CD8-positive, alpha-beta memory T cell (primary cell): ENCODE measurements around the gene SLC8A3. TPM values are rescaled to one million over a fixed set of nuclear protein-coding genes. Genes with fewer than 3 reads are reported as not detected.
A peak's percentile ranks its signal among the peaks of the same experiment; 100 is the strongest.

Experiments used
- CTCF ChIA-PET: fragments of 350-600 bp; sonication (Branson Sonifier 250); formaldehyde crosslinking; loops from one replicate; lab custom pipeline; 2021; ENCODE audit warnings: antibody characterized with exemption; lab: Charles Lee
- POLR2A ChIA-PET: fragments of 350-600 bp; sonication (Branson Sonifier 250); formaldehyde crosslinking; loops from one replicate; lab custom pipeline; 2021; ENCODE audit warnings: antibody characterized with exemption; lab: Charles Lee
- DNase-seq, 5 donors: peaks; one replicate each; pipeline versions ENCODE4 v3.0.0 to v3.0.0-alpha.2; 2020 to 2022; ENCODE audit warnings: mixed read lengths in 1 of 5
- H3K27ac ChIP-seq: one replicate; pipeline ENCODE4 v1.7.0; 2013; ENCODE audit warnings: low read depth, mild to moderate bottlenecking, low read length, moderate library complexity
- H3K27me3 ChIP-seq: 2 replicates; pipeline ENCODE4 v1.7.0; 2013; ENCODE audit warnings: low read length, mild to moderate bottlenecking; ENCODE audit not compliant: insufficient read depth, poor library complexity, severe bottlenecking
- H3K36me3 ChIP-seq: 2 replicates; pipeline ENCODE4 v1.7.0; 2013; ENCODE audit warnings: mild to moderate bottlenecking, low read length, moderate library complexity; ENCODE audit not compliant: insufficient read depth
- H3K4me1 ChIP-seq: 2 replicates; pipeline ENCODE4 v1.7.0; 2013; ENCODE audit warnings: mild to moderate bottlenecking, low read length, moderate library complexity; ENCODE audit not compliant: insufficient read depth
- H3K4me3 ChIP-seq: 2 replicates; pipeline ENCODE4 v1.7.0; 2013; ENCODE audit warnings: mild to moderate bottlenecking, low read length
- H3K9me3 ChIP-seq: 2 replicates; pipeline ENCODE4 v1.7.0; 2013; ENCODE audit warnings: mild to moderate bottlenecking, low read length
- H3K27ac Mint-ChIP-seq, 8 donors: one replicate each; pipeline ENCODE4 v1.8.0; 2020 to 2021; ENCODE audit warnings: mixed read lengths in 8 of 8, mild to moderate bottlenecking in 6 of 8, inconsistent platforms in 3 of 8, moderate library complexity in 3 of 8
- H3K27me3 Mint-ChIP-seq, 2 donors: one replicate each; pipeline ENCODE4 v1.8.0; 2020 to 2021; ENCODE audit warnings: mixed read lengths in 2 of 2, mild to moderate bottlenecking in 1 of 2, moderate library complexity in 1 of 2
- H3K36me3 Mint-ChIP-seq, 3 donors: one replicate each; pipeline ENCODE4 v1.8.0; 2020 to 2021; ENCODE audit warnings: mixed read lengths in 3 of 3, inconsistent platforms in 1 of 3, mild to moderate bottlenecking in 1 of 3
- H3K4me1 Mint-ChIP-seq, 3 donors: one replicate each; pipeline ENCODE4 v1.8.0; 2020 to 2021; ENCODE audit warnings: mixed read lengths in 3 of 3, inconsistent platforms in 1 of 3, mild to moderate bottlenecking in 1 of 3
- H3K4me3 Mint-ChIP-seq, 7 donors: one replicate each; pipeline ENCODE4 v1.8.0; 2020 to 2021; ENCODE audit warnings: mixed read lengths in 7 of 7, mild to moderate bottlenecking in 6 of 7, moderate library complexity in 4 of 7, inconsistent platforms in 2 of 7
- H3K9me3 Mint-ChIP-seq, 5 donors: one replicate each; pipeline ENCODE4 v1.8.0; 2020 to 2022; ENCODE audit warnings: mixed read lengths in 5 of 5, mild to moderate bottlenecking in 3 of 5, moderate library complexity in 2 of 5, inconsistent platforms in 1 of 5
- polyA plus RNA-seq: library from polyadenylated mRNA; unstranded; fragments of 300-500 nt; fragmentation: Illumina TruSeq; gene quantifications from one replicate; pipeline ENCODE4 v1.2.3, GENCODE V29; 2021
- total RNA-seq, 2 experiments: library from RNA; stranded (reverse); gene quantifications; one replicate each; pipeline ENCODE4 v1.2.3, GENCODE V29; 2021

SLC8A3 gene
- total and polyA plus RNA-seq, 3 experiments from 2014 or later: 0.09 TPM; not detected in 2

GRCh38 chr14:70067810-70068209 lies 120.9 kb downstream of the SLC8A3 start:
- Histone ChIP-seq H3K4me1 (no peaks in the 10 kb centered on the region), H3K27ac (no peak overlapping the region), H3K27me3 (no peaks in the 10 kb centered on the region), H3K4me3 (no peak overlapping the region), H3K9me3 (no peaks in the 10 kb centered on the region), H3K36me3 (no peaks in the 10 kb centered on the region)
- POLR2A ChIA-PET: no interaction called here
- Mint-ChIP-seq H3K36me3 (no peaks in the 10 kb centered on the region), H3K9me3 (no peaks in the 10 kb centered on the region), H3K4me1 (no peaks in the 10 kb centered on the region), H3K4me3 (no peak overlapping the region), H3K27ac (no peak overlapping the region), H3K27me3 (peaks cover 5 to 32% of the 10 kb centered on the region in 2 donors)
- no peak for DNase-seq
- CTCF ChIA-PET: no interaction called here

- no peak overlapping the region for H3K4me3 Mint-ChIP-seq
- H3K36me3 ChIP-seq: no peaks in the 10 kb centered on the region
- no peaks in the 10 kb centered on the region for H3K4me1 Mint-ChIP-seq
- no peaks in the 10 kb centered on the region for H3K4me1 ChIP-seq
- peaks cover 0 to 2% (median 0%) of the 10 kb centered on the region in 5 donors for H3K9me3 Mint-ChIP-seq
- CTCF ChIA-PET: no interaction called here
- H3K4me3 ChIP-seq: no peak overlapping the region
- H3K9me3 ChIP-seq: no peaks in the 10 kb centered on the region
- H3K36me3 Mint-ChIP-seq: no peaks in the 10 kb centered on the region
- H3K27me3 ChIP-seq: no peaks in the 10 kb centered on the region
- no peak overlapping the region for H3K27ac Mint-ChIP-seq
- H3K27ac ChIP-seq: no peak overlapping the region
- H3K27me3 Mint-ChIP-seq: peaks cover 11 to 39% of the 10 kb centered on the region in 2 donors
- POLR2A ChIA-PET: no interaction called here
- DNase-seq: no peak
Observed at GRCh38 chr14:70064136-70064865, 124.5 kb downstream of the SLC8A3 start.

GRCh38 chr14:70061108-70061507 lies 127.6 kb downstream of the SLC8A3 start:
- H3K4me1 ChIP-seq: no peaks in the 10 kb centered on the region
- H3K9me3 Mint-ChIP-seq: peaks cover 0 to 2% (median 0%) of the 10 kb centered on the region in 5 donors
- no peak overlapping the region for H3K4me3 Mint-ChIP-seq
- ChIA-PET POLR2A (no interaction called here), CTCF (no interaction called here)
- no peak overlapping the region for H3K27ac Mint-ChIP-seq
- DNase-seq: no peak
- H3K36me3 ChIP-seq: no peaks in the 10 kb centered on the region
- H3K4me1 Mint-ChIP-seq: no peaks in the 10 kb centered on the region
- H3K27me3 Mint-ChIP-seq: peaks cover 16 to 52% of the 10 kb centered on the region in 2 donors
- no peaks in the 10 kb centered on the region for H3K27me3 ChIP-seq
- H3K27ac ChIP-seq: no peak overlapping the region
- no peaks in the 10 kb centered on the region for H3K9me3 ChIP-seq
- H3K4me3 ChIP-seq: no peak overlapping the region
- no peaks in the 10 kb centered on the region for H3K36me3 Mint-ChIP-seq

GRCh38 chr14:70059545-70059944 lies 129.2 kb downstream of the SLC8A3 start:
- no peaks in the 10 kb centered on the region for H3K36me3 Mint-ChIP-seq
- Histone ChIP-seq H3K27me3 (no peaks in the 10 kb centered on the region), H3K4me1 (no peaks in the 10 kb centered on the region), H3K27ac (no peak overlapping the region), H3K9me3 (no peaks in the 10 kb centered on the region), H3K4me3 (no peak overlapping the region), H3K36me3 (no peaks in the 10 kb centered on the region)
- no peak overlapping the region for H3K27ac Mint-ChIP-seq
- peaks cover 0 to 2% (median 0%) of the 10 kb centered on the region in 5 donors for H3K9me3 Mint-ChIP-seq
- POLR2A ChIA-PET: no interaction called here
- H3K4me3 Mint-ChIP-seq: no peak overlapping the region
- DNase-seq: no peak
- CTCF ChIA-PET: no interaction called here
- no peaks in the 10 kb centered on the region for H3K4me1 Mint-ChIP-seq
- peaks cover 20 to 51% of the 10 kb centered on the region in 2 donors for H3K27me3 Mint-ChIP-seq

GRCh38 chr14:70057519-70058136 lies 131.1 kb downstream of the SLC8A3 start:
- Histone ChIP-seq H3K4me3 (no peak overlapping the region), H3K27me3 (no peaks in the 10 kb centered on the region), H3K27ac (no peak overlapping the region), H3K9me3 (no peaks in the 10 kb centered on the region), H3K4me1 (no peaks in the 10 kb centered on the region), H3K36me3 (no peaks in the 10 kb centered on the region)
- H3K27ac Mint-ChIP-seq: peak overlapping the region in 1 of 8 donors; percentile 24
- H3K4me3 Mint-ChIP-seq: no peak overlapping the region
- H3K9me3 Mint-ChIP-seq: peaks cover 0 to 2% (median 0%) of the 10 kb centered on the region in 5 donors
- peaks cover 17 to 40% of the 10 kb centered on the region in 2 donors for H3K27me3 Mint-ChIP-seq
- POLR2A ChIA-PET: no interaction called here
- CTCF ChIA-PET: no interaction called here
- H3K36me3 Mint-ChIP-seq: no peaks in the 10 kb centered on the region
- H3K4me1 Mint-ChIP-seq: no peaks in the 10 kb centered on the region
- no peak for DNase-seq

GRCh38 chr14:70052990-70053389 lies 135.8 kb downstream of the SLC8A3 start:
- Histone ChIP-seq H3K27ac (no peak overlapping the region), H3K9me3 (no peaks in the 10 kb centered on the region), H3K4me1 (no peaks in the 10 kb centered on the region), H3K4me3 (no peak overlapping the region), H3K36me3 (no peaks in the 10 kb centered on the region), H3K27me3 (no peaks in the 10 kb centered on the region)
- Mint-ChIP-seq H3K27me3 (peaks cover 10 to 29% of the 10 kb centered on the region in 2 donors), H3K27ac (no peak overlapping the region), H3K36me3 (no peaks in the 10 kb centered on the region), H3K9me3 (peaks cover 0 to 2% (median 0%) of the 10 kb centered on the region in 5 donors), H3K4me3 (no peak overlapping the region), H3K4me1 (no peaks in the 10 kb centered on the region)
- no peak for DNase-seq
- CTCF ChIA-PET: no interaction called here
- POLR2A ChIA-PET: no interaction called here

- no peak overlapping the region for H3K4me3 ChIP-seq
- no peaks in the 10 kb centered on the region for H3K4me1 Mint-ChIP-seq
- no peaks in the 10 kb centered on the region for H3K36me3 ChIP-seq
- peaks cover 5 to 28% of the 10 kb centered on the region in 2 donors for H3K27me3 Mint-ChIP-seq
- ChIA-PET CTCF (no interaction called here), POLR2A (no interaction called here)
- H3K27me3 ChIP-seq: no peaks in the 10 kb centered on the region
- H3K9me3 ChIP-seq: no peaks in the 10 kb centered on the region
- no peak for DNase-seq
- no peak overlapping the region for H3K4me3 Mint-ChIP-seq
- H3K4me1 ChIP-seq: no peaks in the 10 kb centered on the region
- no peaks in the 10 kb centered on the region for H3K36me3 Mint-ChIP-seq
- peaks cover 0 to 2% (median 0%) of the 10 kb centered on the region in 5 donors for H3K9me3 Mint-ChIP-seq
- no peak overlapping the region for H3K27ac Mint-ChIP-seq
- H3K27ac ChIP-seq: no peak overlapping the region
Observed at GRCh38 chr14:70050136-70050535, 138.6 kb downstream of the SLC8A3 start.

GRCh38 chr14:70049605-70050004 lies 139.1 kb downstream of the SLC8A3 start:
- H3K4me3 ChIP-seq: no peak overlapping the region
- H3K36me3 ChIP-seq: no peaks in the 10 kb centered on the region
- DNase-seq: no peak
- H3K9me3 Mint-ChIP-seq: peaks cover 0 to 2% (median 0%) of the 10 kb centered on the region in 5 donors
- H3K27me3 Mint-ChIP-seq: peaks cover 5 to 33% of the 10 kb centered on the region in 2 donors
- no peaks in the 10 kb centered on the region for H3K27me3 ChIP-seq
- H3K36me3 Mint-ChIP-seq: no peaks in the 10 kb centered on the region
- no peak overlapping the region for H3K27ac Mint-ChIP-seq
- H3K4me1 Mint-ChIP-seq: no peaks in the 10 kb centered on the region
- no peaks in the 10 kb centered on the region for H3K9me3 ChIP-seq
- no peak overlapping the region for H3K27ac ChIP-seq
- CTCF ChIA-PET: no interaction called here
- H3K4me3 Mint-ChIP-seq: no peak overlapping the region
- no peaks in the 10 kb centered on the region for H3K4me1 ChIP-seq
- POLR2A ChIA-PET: no interaction called here
